ENCODE measurements around the gene NOXO1.
A peak's percentile ranks its signal among the peaks of the same experiment; 100 is the strongest.
"Not testable (repeated sequence)": the region's sequence is repeated elsewhere in the genome, so short reads cannot be mapped to it uniquely, and the experiment has no call there.

Gene NOXO1

GRCh38 chr16:1981398-1981836, at the start of gene NOXO1:
TSS of gene NOXO1 (minus strand) at chr16:1981469. CDS start at chr16:1981179, 290 bp downstream.
- no peak for DNase-seq

- no peak for DNase-seq
Observed at GRCh38 chr16:2030036-2030435, 48.8 kb upstream of the NOXO1 start.

GRCh38 chr16:2029350-2029749, 48.1 kb upstream of the NOXO1 start:
- DNase-seq, result no peak

- DNase-seq, result no peak
Observed at GRCh38 chr16:2028620-2029220, 47.5 kb upstream of the NOXO1 start.

- no peak for DNase-seq
Observed at GRCh38 chr16:2028146-2028545, 46.9 kb upstream of the NOXO1 start.

GRCh38 chr16:2027024-2028010, 46.0 kb upstream of the NOXO1 start:
- DNase-seq, result no peak

GRCh38 chr16:2026461-2027023, 45.3 kb upstream of the NOXO1 start, which contains the start of gene NHERF2:
TSS of gene NHERF2 (plus strand) at chr16:2026902. CDS start at chr16:2027006, 104 bp downstream.
- peak; percentile 60 for DNase-seq

- no peak for DNase-seq
Observed at GRCh38 chr16:2025878-2026460, 44.7 kb upstream of the NOXO1 start.

GRCh38 chr16:2025251-2025650, 44.0 kb upstream of the NOXO1 start:
- no peak for DNase-seq

- no peak for DNase-seq
Observed at GRCh38 chr16:2024032-2024420, 42.8 kb upstream of the NOXO1 start.

- peak; percentile 99 for DNase-seq
Observed at GRCh38 chr16:2023092-2024031, 42.1 kb upstream of the NOXO1 start.

GRCh38 chr16:2022723-2023091, 41.4 kb upstream of the NOXO1 start:
- no peak for DNase-seq

- no peak for DNase-seq
Observed at GRCh38 chr16:2019921-2020831, 38.9 kb upstream of the NOXO1 start.

- no peak for DNase-seq
Observed at GRCh38 chr16:2019518-2019920, 38.2 kb upstream of the NOXO1 start, which contains the start of gene NPW. TSS of gene NPW (plus strand) at chr16:2019785.

GRCh38 chr16:2016407-2016922, 35.2 kb upstream of the NOXO1 start:
- DNase-seq, result peak; percentile 39

- no peak for DNase-seq
Observed at GRCh38 chr16:2015947-2016208, 34.6 kb upstream of the NOXO1 start.

GRCh38 chr16:2015117-2015946, 34.1 kb upstream of the NOXO1 start:
- no peak for DNase-seq

GRCh38 chr16:2013527-2013926, 32.3 kb upstream of the NOXO1 start:
- no peak for DNase-seq

- DNase-seq, result not testable (repeated sequence)
Observed at GRCh38 chr16:2011726-2012125, 30.5 kb upstream of the NOXO1 start.
